Posterior cingulate gyrus (tissue), 11 donors: ENCODE results near the gene FOSB.

Source experiments
- DNase-seq, 10 donors: peaks; one replicate each; pipeline versions ENCODE4 v3.0.0 to v3.0.0-alpha.2; 2020 to 2021; ENCODE audit warnings: mixed read lengths in 3 of 10
- intact Hi-C: fragments of 100-400 bp; cut with DNase I; formaldehyde crosslinking; loops from one replicate; pipeline ENCODE4 v1.15.1; 2023

Gene FOSB

GRCh38 chr19:45464274-45464673, 3.5 kb upstream of the FOSB start:
- intact Hi-C loops: no loop called here

GRCh38 chr19:45464852-45465441, 2.8 kb upstream of the FOSB start:
- intact Hi-C loops: no loop called here
- DNase-seq: no peak

More at GRCh38 chr19:45464274-45464673, 3.5 kb upstream of the FOSB start:
- DNase-seq: no peak

GRCh38 chr19:45467115-45467455, 711 bp upstream of the FOSB start:
- no peak for DNase-seq
- intact Hi-C loops: no loop called here

- DNase-seq: no peak
- intact Hi-C loops: no loop called here
These were observed 409 bp downstream of the FOSB start for GRCh38 chr19:45468159-45468651.

GRCh38 chr19:45468803-45469131, 971 bp downstream of the FOSB start:
- peak in 2 of 10 donors; percentile 12 to 84 for DNase-seq
- intact Hi-C loops: no loop called here

GRCh38 chr19:45469132-45469944, 1.5 kb downstream of the FOSB start:
- peak; percentile 71 to 99 (median 91) for DNase-seq
- intact Hi-C loops: no loop called here

GRCh38 chr19:45469945-45470761, 2.4 kb downstream of the FOSB start:
- DNase-seq: no peak
- intact Hi-C loops: no loop called here

- DNase-seq: no peak
- intact Hi-C loops: no loop called here
These were observed 2.9 kb downstream of the FOSB start for GRCh38 chr19:45470762-45471081.

- intact Hi-C loops: no loop called here
- no peak for DNase-seq
These were observed 3.5 kb downstream of the FOSB start for GRCh38 chr19:45471111-45471930.

GRCh38 chr19:45471931-45472562, 4.3 kb downstream of the FOSB start:
- DNase-seq: no peak
- intact Hi-C loops: no loop called here

GRCh38 chr19:45472563-45473366, 5.0 kb downstream of the FOSB start:
- intact Hi-C loops: no loop called here
- no peak for DNase-seq

- DNase-seq: no peak
- intact Hi-C loops: no loop called here
These were observed 5.5 kb downstream of the FOSB start for GRCh38 chr19:45473367-45473681.

- no peak for DNase-seq
- intact Hi-C loops: no loop called here
These were observed 6.1 kb downstream of the FOSB start for GRCh38 chr19:45473682-45474605.

- no peak for DNase-seq
- intact Hi-C loops: no loop called here
These were observed 7.1 kb downstream of the FOSB start for GRCh38 chr19:45474606-45475521.

- intact Hi-C loops: no loop called here
These were observed 7.9 kb downstream of the FOSB start for GRCh38 chr19:45475537-45476291.

GRCh38 chr19:45476304-45476703, 8.5 kb downstream of the FOSB start:
- intact Hi-C loops: no loop called here
- DNase-seq: no peak

More at GRCh38 chr19:45475537-45476291, 7.9 kb downstream of the FOSB start:
- no peak for DNase-seq

GRCh38 chr19:45477186-45477585, 9.4 kb downstream of the FOSB start:
- intact Hi-C loops: no loop called here
- DNase-seq: no peak
